Lower leg skin (tissue), 3 donors: ENCODE results near the gene KLHL7.

Experiments
- CTCF ChIP-seq, 3 donors: fragments of 450-650 bp; IDR thresholded peaks; one replicate each; pipeline ENCODE4 v1.5.1; 2016; ENCODE audit warnings: antibody characterized with exemption in 3 of 3, mild to moderate bottlenecking in 3 of 3, moderate library complexity in 2 of 3
- POLR2A ChIP-seq, 2 donors: fragments of 450-650 bp; IDR thresholded peaks; one replicate each; pipeline ENCODE4 v1.6.1; 2016 to 2017; ENCODE audit warnings: antibody characterized with exemption in 2 of 2, mild to moderate bottlenecking in 1 of 2, moderate library complexity in 1 of 2

- no peak for TF ChIP-seq POLR2A (IDR thresholded peaks at IDR 0.05)
- no peak for TF ChIP-seq CTCF (IDR thresholded peaks at IDR 0.05)
Observed at GRCh38 chr7:23105086-23105643, 420 bp upstream of the KLHL7 start.
